ENCODE results near the gene HOTAIR. TPM values are rescaled to one million over a fixed set of nuclear protein-coding genes. Genes with fewer than 3 reads are reported as not detected.

HOTAIR gene
- total RNA-seq, 1 donor from 2014 or later, result 12.5 TPM

GRCh38 chr12:54000116-54001114 lies 25.7 kb upstream of the HOTAIR start, which contains the start of gene HOXC9:
TSS of gene HOXC9 (plus strand) at chr12:54000161. CDS start at chr12:54000189, 28 bp downstream.
- DNase-seq (ENCODE audit: low spot score), result no peak

- DNase-seq (ENCODE audit: low spot score), result peak; percentile 85
Observed at GRCh38 chr12:53999559-54000115, 24.9 kb upstream of the HOTAIR start.

GRCh38 chr12:53998900-53999236 lies 24.1 kb upstream of the HOTAIR start:
- no peak for DNase-seq (ENCODE audit: low spot score)

- peak; percentile 46 for DNase-seq (ENCODE audit: low spot score)
Observed at GRCh38 chr12:53998110-53998899, 23.6 kb upstream of the HOTAIR start.

GRCh38 chr12:53997204-53998109 lies 22.7 kb upstream of the HOTAIR start:
- peak; percentile 57 for DNase-seq (ENCODE audit: low spot score)

- peak; percentile 29 for DNase-seq (ENCODE audit: low spot score)
Observed at GRCh38 chr12:53996240-53997203, 21.8 kb upstream of the HOTAIR start.

GRCh38 chr12:53995378-53996239 lies 20.9 kb upstream of the HOTAIR start:
- DNase-seq (ENCODE audit: low spot score), result peak; percentile 84

- DNase-seq (ENCODE audit: low spot score), result no peak
Observed at GRCh38 chr12:53995002-53995377, 20.2 kb upstream of the HOTAIR start.

GRCh38 chr12:53994264-53995001 lies 19.7 kb upstream of the HOTAIR start:
- peak; percentile 40 for DNase-seq (ENCODE audit: low spot score)

- peak; percentile 46 for DNase-seq (ENCODE audit: low spot score)
Observed at GRCh38 chr12:53994009-53994263, 19.2 kb upstream of the HOTAIR start.

GRCh38 chr12:53993162-53994008 lies 18.6 kb upstream of the HOTAIR start:
- no peak for DNase-seq (ENCODE audit: low spot score)

- DNase-seq (ENCODE audit: low spot score), result no peak
Observed at GRCh38 chr12:53992377-53992889, 17.7 kb upstream of the HOTAIR start.

GRCh38 chr12:53991077-53991460 lies 16.3 kb upstream of the HOTAIR start:
- DNase-seq (ENCODE audit: low spot score), result peak; percentile 64

- DNase-seq (ENCODE audit: low spot score), result peak; percentile 47
Observed at GRCh38 chr12:53990311-53991076, 15.7 kb upstream of the HOTAIR start.

- DNase-seq (ENCODE audit: low spot score), result peak; percentile 77
Observed at GRCh38 chr12:53989227-53990113, 14.7 kb upstream of the HOTAIR start.

Measured in umbilical cord (tissue), 2 donors.